ENCODE measurements around the gene TBC1D10A.

- TF ChIP-seq POLR2AphosphoS5 (IDR thresholded peaks at IDR 0.05; ENCODE audit: low read depth, low read length), result no peak
- TF ChIP-seq TAF1 (IDR thresholded peaks at IDR 0.05; ENCODE audit: borderline replicate concordance, insufficient read depth, low read length), result no peak
- TF ChIP-seq, protein P1, sequence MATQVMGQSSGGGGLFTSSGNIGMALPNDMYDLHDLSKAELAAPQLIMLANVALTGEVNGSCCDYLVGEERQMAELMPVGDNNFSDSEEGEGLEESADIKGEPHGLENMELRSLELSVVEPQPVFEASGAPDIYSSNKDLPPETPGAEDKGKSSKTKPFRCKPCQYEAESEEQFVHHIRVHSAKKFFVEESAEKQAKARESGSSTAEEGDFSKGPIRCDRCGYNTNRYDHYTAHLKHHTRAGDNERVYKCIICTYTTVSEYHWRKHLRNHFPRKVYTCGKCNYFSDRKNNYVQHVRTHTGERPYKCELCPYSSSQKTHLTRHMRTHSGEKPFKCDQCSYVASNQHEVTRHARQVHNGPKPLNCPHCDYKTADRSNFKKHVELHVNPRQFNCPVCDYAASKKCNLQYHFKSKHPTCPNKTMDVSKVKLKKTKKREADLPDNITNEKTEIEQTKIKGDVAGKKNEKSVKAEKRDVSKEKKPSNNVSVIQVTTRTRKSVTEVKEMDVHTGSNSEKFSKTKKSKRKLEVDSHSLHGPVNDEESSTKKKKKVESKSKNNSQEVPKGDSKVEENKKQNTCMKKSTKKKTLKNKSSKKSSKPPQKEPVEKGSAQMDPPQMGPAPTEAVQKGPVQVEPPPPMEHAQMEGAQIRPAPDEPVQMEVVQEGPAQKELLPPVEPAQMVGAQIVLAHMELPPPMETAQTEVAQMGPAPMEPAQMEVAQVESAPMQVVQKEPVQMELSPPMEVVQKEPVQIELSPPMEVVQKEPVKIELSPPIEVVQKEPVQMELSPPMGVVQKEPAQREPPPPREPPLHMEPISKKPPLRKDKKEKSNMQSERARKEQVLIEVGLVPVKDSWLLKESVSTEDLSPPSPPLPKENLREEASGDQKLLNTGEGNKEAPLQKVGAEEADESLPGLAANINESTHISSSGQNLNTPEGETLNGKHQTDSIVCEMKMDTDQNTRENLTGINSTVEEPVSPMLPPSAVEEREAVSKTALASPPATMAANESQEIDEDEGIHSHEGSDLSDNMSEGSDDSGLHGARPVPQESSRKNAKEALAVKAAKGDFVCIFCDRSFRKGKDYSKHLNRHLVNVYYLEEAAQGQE (IDR thresholded peaks at IDR 0.05; ENCODE audit: insufficient read depth in 1 of 2, low read depth in 2 of 2, low read length in 2 of 2), result no peak
- TF ChIP-seq SIN3A (IDR thresholded peaks at IDR 0.05; ENCODE audit: borderline replicate concordance, insufficient read depth, low read length), result no peak
Observed at GRCh38 chr22:30351226-30351625, 24.5 kb upstream of the TBC1D10A start.
